ENCODE data around the gene C1orf210. TPM values are rescaled to one million over a fixed set of nuclear protein-coding genes. Genes with fewer than 3 reads are reported as not detected.

The C1orf210 gene
- total RNA-seq, 3 donors from 2014 or later = not detected

Other genes starting within 250 kb of the C1orf210 start
- gene EBNA1BP2, start 113.3 kb downstream of the C1orf210 start, total RNA-seq = 100 to 1,000 TPM; 260 to 288 (median 265) TPM
- under 1 TPM in 2 of 3 donors, not detected in 1; 0.05 to 0.41 TPM for gene CFAP57, start 113.3 kb downstream of the C1orf210 start, total RNA-seq
- not detected for gene TMEM125, start 15.6 kb downstream of the C1orf210 start, total RNA-seq
- gene TIE1, start 15.4 kb upstream of the C1orf210 start, total RNA-seq = under 1 TPM; 0.18 to 0.27 (median 0.24) TPM
- not detected for gene MPL, start 52.2 kb upstream of the C1orf210 start, total RNA-seq
- gene CDC20, start 73.4 kb upstream of the C1orf210 start, total RNA-seq = 10 to 100 TPM; 47.3 to 70.1 (median 60.3) TPM
- 10 to 100 TPM; 91.4 to 99.8 (median 92.8) TPM for gene ELOVL1, start 82.4 kb upstream of the C1orf210 start, total RNA-seq
- gene MED8, start 104.2 kb upstream of the C1orf210 start, total RNA-seq = 10 to 100 TPM; 49.8 to 59.1 (median 50.4) TPM
- gene SZT2, start 104.3 kb upstream of the C1orf210 start, total RNA-seq = 10 to 100 TPM; 37.1 to 44.2 (median 39.5) TPM
- 1 to 10 TPM; 4.2 to 5.8 (median 4.7) TPM for gene HYI, start 168.3 kb upstream of the C1orf210 start, total RNA-seq
- under 1 TPM; 0.86 to 0.95 (median 0.92) TPM for gene PTPRF, start 245.3 kb upstream of the C1orf210 start, total RNA-seq